ENCODE measurements around the gene PGBD1. TPM values are rescaled to one million over a fixed set of nuclear protein-coding genes. Genes with fewer than 3 reads are reported as not detected.

The PGBD1 gene
- total and polyA plus RNA-seq, 2 of the 8 experiments (the other 6 are each of a cell fraction or from before 2014, with no cell fraction given), result 2.5 to 9.2 TPM

- Histone ChIP-seq H3K9me3 (ENCODE audit: insufficient read depth in 2 of 2, low read depth in 1 of 2, low read length in 1 of 2) (no peaks in the 10 kb centered on the region), H3K27me3 (replicated peaks in 1 of 4; ENCODE audit: control insufficient read depth in 3 of 4, extremely low read depth in 1 of 4, insufficient read depth in 3 of 4, low read length in 3 of 4) (no peaks in the 10 kb centered on the region), H2BK5ac (ENCODE audit: low read depth, low read length) (no peak overlapping the region), H4K8ac (ENCODE audit: extremely low read depth, insufficient read depth, low read length) (no peak overlapping the region), H3K23me2 (ENCODE audit: low read depth, low read length) (no peaks in the 10 kb centered on the region; the same call in 1 of the 2 replicates), H4K20me1 (replicated peaks in 1 of 2; ENCODE audit: control insufficient read depth in 1 of 2, insufficient read depth in 2 of 2, low read length in 2 of 2) (no peaks in the 10 kb centered on the region), H3K4ac (replicated peaks; ENCODE audit: insufficient read length, low read depth, low read length) (no peak overlapping the region), H3K4me1 (replicated peaks in 1 of 4; ENCODE audit: control insufficient read depth in 3 of 4, insufficient read depth in 4 of 4, low read length in 3 of 4) (no peaks in the 10 kb centered on the region), H3K23ac (ENCODE audit: insufficient read length) (no peak overlapping the region), H2BK15ac (ENCODE audit: low read length) (no peak overlapping the region), H3K56ac (replicated peaks; ENCODE audit: insufficient read length, low read depth, low read length) (no peak overlapping the region), H3K18ac (ENCODE audit: extremely low read depth, low read length) (no peak overlapping the region), H2BK20ac (ENCODE audit: low read length) (no peak overlapping the region), H3K4me2 (ENCODE audit: insufficient read depth in 1 of 2, low read depth in 2 of 2, low read length in 2 of 2) (no peak overlapping the region), H4K91ac (replicated peaks; ENCODE audit: insufficient read length, low read length) (no peak overlapping the region), H3K79me1 (ENCODE audit: low read depth, low read length) (no peaks in the 10 kb centered on the region), H2BK120ac (replicated peaks; ENCODE audit: low read depth, low read length) (no peak overlapping the region), H2BK12ac (ENCODE audit: low read depth, low read length) (no peak overlapping the region), H3K27ac (ENCODE audit: low read depth, low read length) (no peak overlapping the region), H3K9ac (replicated peaks in 1 of 4; ENCODE audit: extremely low read depth in 1 of 4, low read depth in 3 of 4, low read length in 3 of 4) (no peak overlapping the region), H3K4me3 (ENCODE audit: extremely low read depth in 1 of 4, insufficient read depth in 2 of 4, low read depth in 3 of 4, low read length in 4 of 4) (no peak overlapping the region), H2AK5ac (ENCODE audit: low read depth, low read length) (no peak overlapping the region), H2AFZ (ENCODE audit: low read length) (no peak overlapping the region), H3K79me2 (ENCODE audit: control insufficient read depth in 1 of 2, insufficient read depth in 2 of 2, low read length in 2 of 2) (no peaks in the 10 kb centered on the region), H3K14ac (ENCODE audit: insufficient read length) (no peak overlapping the region), H4K5ac (ENCODE audit: insufficient read length, low read depth, low read length) (no peak overlapping the region), H3K36me3 (ENCODE audit: control insufficient read depth in 2 of 4, insufficient read depth in 4 of 4, low read length in 3 of 4) (peaks cover 0 to 7% (median 0%) of the 10 kb centered on the region in 4 experiments; a peak in 3 of 8 replicates)
- WGBS, 2 experiments (ENCODE audit: extremely low coverage in 1 of 2, insufficient coverage in 1 of 2, insufficient read length in 1 of 2, insufficient replicate concordance in 2 of 2, low coverage in 1 of 2, low lambda C conversion rate in 2 of 2, missing lambda C conversion rate in 1 of 2), result 88% methylated on average over 5 of the region's 5 CpGs; no CpG with 5 or more reads in 1 of the 2 experiments
- FAIRE-seq (no peak), DNase-seq (ENCODE audit: low read depth in 1 of 2, low spot score in 2 of 2) (no peak)
- ChIA-PET POLR2A (ENCODE audit: partially characterized antibody) (interaction anchor here (1.0 kb wide), 1 partner anchor 41 kb away, joined by 3 read pairs; the partner anchor contains the start of gene ZSCAN31), CTCF (ENCODE audit: partially characterized antibody) (interaction anchor here (1.0 kb wide), 1 partner anchor 9 kb away, joined by 3 read pairs; no protein-coding TSS in a partner anchor)
- no peak for TF ChIP-seq ZNF274 (IDR thresholded peaks at IDR 0.05; ENCODE audit: borderline replicate concordance, extremely low read depth, low read length)
- no peak for TF ChIP-seq SUZ12 (IDR thresholded peaks at IDR 0.05; ENCODE audit: low read length)
- TF ChIP-seq RFX5 (IDR thresholded peaks at IDR 0.05; ENCODE audit: borderline replicate concordance, low read depth, low read length), result no peak
- TF ChIP-seq EZH2 (IDR thresholded peaks at IDR 0.05; ENCODE audit: low read depth, low read length, severe bottlenecking), result no peak
- TF ChIP-seq JUND (IDR thresholded peaks at IDR 0.05; ENCODE audit: low read length), result no peak
- TF ChIP-seq NANOG (IDR thresholded peaks at IDR 0.05; ENCODE audit: insufficient read depth, low read depth, low read length, poor library complexity, severe bottlenecking), result no peak
- TF ChIP-seq SP2 (IDR thresholded peaks at IDR 0.05; ENCODE audit: low read length), result no peak
- no peak for TF ChIP-seq EP300 (IDR thresholded peaks at IDR 0.05; ENCODE audit: borderline replicate concordance in 1 of 2, low read depth in 2 of 2, low read length in 2 of 2)
- no peak for TF ChIP-seq TCF12 (IDR thresholded peaks at IDR 0.05; ENCODE audit: low read depth, low read length)
- no peak for TF ChIP-seq NRF1 (IDR thresholded peaks at IDR 0.05; ENCODE audit: low read depth, low read length)
These were observed 14.0 kb downstream of the PGBD1 start for GRCh38 chr6:28295326-28295725.

All from H1 (cell line).